ENCODE data around the gene RASL10B. TPM values are rescaled to one million over a fixed set of nuclear protein-coding genes. Genes with fewer than 3 reads are reported as not detected.
"Not testable (repeated sequence)": the region's sequence is repeated elsewhere in the genome, so short reads cannot be mapped to it uniquely, and the experiment has no call there.

Gene RASL10B
- total RNA-seq, 1 donor from 2014 or later: 9.1 TPM

GRCh38 chr17:35750526-35751395 is 19.3 kb downstream of the RASL10B start:
- DNase-seq (ENCODE audit: extremely low spot score in 2 of 2): no peak
- intact Hi-C loops (cut with DNase I): no loop called here
- no peaks in the 10 kb centered on the region for H3K36me3 ChIP-seq
- no peak overlapping the region for H3K4me3 ChIP-seq
- H3K4me1 ChIP-seq: peaks cover 9% of the 10 kb centered on the region
- no peaks in the 10 kb centered on the region for H3K9me3 ChIP-seq
- no peak for TF ChIP-seq POLR2A (IDR thresholded peaks at IDR 0.05)
- no peak for TF ChIP-seq CTCF (IDR thresholded peaks at IDR 0.05)
- no peak for TF ChIP-seq POLR2AphosphoS5 (IDR thresholded peaks at IDR 0.05; ENCODE audit: insufficient read depth in 1 of 2, low read depth in 1 of 2)
- H3K27me3 ChIP-seq: no peaks in the 10 kb centered on the region
- no peak overlapping the region for H3K27ac ChIP-seq

- intact Hi-C loops (cut with DNase I); H3K36me3 ChIP-seq; H3K27me3 ChIP-seq; H3K27ac ChIP-seq; DNase-seq (ENCODE audit: extremely low spot score in 2 of 2); H3K9me3 ChIP-seq; H3K4me1 ChIP-seq; H3K4me3 ChIP-seq: not testable (repeated sequence)
Measured at GRCh38 chr17:35751541-35751940, 20.1 kb downstream of the RASL10B start.

GRCh38 chr17:35752471-35752870 is 21.0 kb downstream of the RASL10B start:
- Histone ChIP-seq H3K27me3 (no peaks in the 10 kb centered on the region), H3K36me3 (no peaks in the 10 kb centered on the region), H3K9me3 (no peaks in the 10 kb centered on the region), H3K4me1 (peaks cover 9% of the 10 kb centered on the region), H3K4me3 (no peak overlapping the region), H3K27ac (no peak overlapping the region)
- TF ChIP-seq POLR2A (IDR thresholded peaks at IDR 0.05): no peak
- TF ChIP-seq POLR2AphosphoS5 (IDR thresholded peaks at IDR 0.05; ENCODE audit: insufficient read depth in 1 of 2, low read depth in 1 of 2): no peak
- no peak for TF ChIP-seq CTCF (IDR thresholded peaks at IDR 0.05)
- DNase-seq (ENCODE audit: extremely low spot score in 2 of 2): no peak
- intact Hi-C loops (cut with DNase I): no loop called here

GRCh38 chr17:35752945-35753764 is 21.7 kb downstream of the RASL10B start, which contains the start of gene GAS2L2:
Gene GAS2L2 (minus strand): TSS chr17:35753239. CDS start chr17:35752850, 389 bp downstream.
- Histone ChIP-seq H3K4me3 (no peak within 1 kb of the TSS), H3K27me3 (no peaks in the 10 kb centered on the region), H3K9me3 (no peaks in the 10 kb centered on the region), H3K4me1 (peaks cover 9% of the 10 kb centered on the region), H3K36me3 (no peaks in the 10 kb centered on the region), H3K27ac (no peak within 1 kb of the TSS)
- TF ChIP-seq POLR2AphosphoS5 (IDR thresholded peaks at IDR 0.05; ENCODE audit: insufficient read depth in 1 of 2, low read depth in 1 of 2) (no peak), CTCF (IDR thresholded peaks at IDR 0.05) (no peak), POLR2A (IDR thresholded peaks at IDR 0.05) (no peak)
- DNase-seq (ENCODE audit: extremely low spot score in 2 of 2): no peak
- intact Hi-C loops (cut with DNase I): no loop called here

- intact Hi-C loops (cut with DNase I): loop anchor here (5.0 kb wide), 1 partner anchor 975 kb away; no protein-coding TSS in a partner anchor
- no peak overlapping the region for H3K27ac ChIP-seq
- no peaks in the 10 kb centered on the region for H3K9me3 ChIP-seq
- no peaks in the 10 kb centered on the region for H3K27me3 ChIP-seq
- DNase-seq (ENCODE audit: extremely low spot score in 2 of 2): no peak
- no peaks in the 10 kb centered on the region for H3K4me1 ChIP-seq
- TF ChIP-seq POLR2A (IDR thresholded peaks at IDR 0.05) (no peak), CTCF (IDR thresholded peaks at IDR 0.05) (no peak)
- H3K4me3 ChIP-seq: no peak overlapping the region
- no peaks in the 10 kb centered on the region for H3K36me3 ChIP-seq
Measured at GRCh38 chr17:35757243-35757642, 25.8 kb downstream of the RASL10B start.
